Measurements from ENCODE around the gene DOCK8. TPM values are rescaled to one million over a fixed set of nuclear protein-coding genes. Genes with fewer than 3 reads are reported as not detected.

DOCK8 gene
- total and polyA plus RNA-seq, 2 donors from 2014 or later = 5.0 to 46.5 TPM

GRCh38 chr9:297104-297972, 82.7 kb downstream of the DOCK8 start:
- DNase-seq (no peak), FAIRE-seq (no peak)
- no peaks in the 10 kb centered on the region for H3K4me1 ChIP-seq (ENCODE audit: control insufficient read depth in 2 of 3, insufficient read depth in 2 of 3, low read depth in 1 of 3, low read length in 3 of 3)
- no peaks in the 10 kb centered on the region for H3K9me3 ChIP-seq (ENCODE audit: control insufficient read depth in 2 of 3, insufficient read depth in 1 of 3, low read length in 3 of 3)
- no peak overlapping the region for H3K9ac ChIP-seq (ENCODE audit: low read length in 3 of 3)
- no peak for TF ChIP-seq CTCF (IDR thresholded peaks at IDR 0.05; ENCODE audit: borderline replicate concordance, extremely low read depth, insufficient read depth)
- no peak overlapping the region for H3K4me3 ChIP-seq (ENCODE audit: low read length in 3 of 3)
- H3K27me3 ChIP-seq (ENCODE audit: control insufficient read depth, insufficient read depth, low read length) = no peaks in the 10 kb centered on the region
- no peak overlapping the region for H3K27ac ChIP-seq (ENCODE audit: low read depth in 2 of 2, low read length in 2 of 2)
- no peaks in the 10 kb centered on the region for H3K36me3 ChIP-seq (ENCODE audit: control insufficient read depth in 2 of 3, insufficient read depth in 3 of 3, low read length in 3 of 3)
- intact Hi-C loops (cut with DNase I) = no loop called here

GRCh38 chr9:303502-303901, 88.8 kb downstream of the DOCK8 start:
- no peak overlapping the region for H3K27ac ChIP-seq (ENCODE audit: low read depth in 2 of 2, low read length in 2 of 2)

DNA sequence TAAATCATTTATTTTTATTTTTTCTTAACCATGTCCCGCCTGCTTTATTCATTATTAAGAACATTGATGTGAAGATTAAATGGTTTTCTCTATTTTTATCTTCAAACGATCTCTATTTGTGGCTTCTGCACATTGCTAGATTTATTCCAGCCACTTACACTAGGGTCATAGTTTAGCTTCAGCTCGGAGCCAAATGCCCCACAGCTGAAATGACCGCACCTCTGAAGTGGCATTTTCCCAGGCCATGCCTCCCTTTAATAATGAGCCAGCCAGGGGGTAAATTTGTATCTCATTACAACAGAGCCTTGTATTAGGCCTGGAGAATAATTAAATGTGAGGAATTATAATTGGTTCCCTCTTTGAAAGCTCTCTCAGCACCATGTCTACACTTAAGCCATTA, 89.4 kb downstream of the DOCK8 start:
- intact Hi-C loops (cut with DNase I) = no loop called here
- Histone ChIP-seq H3K27me3 (ENCODE audit: control insufficient read depth, insufficient read depth, low read length) (no peaks in the 10 kb centered on the region), H3K4me1 (ENCODE audit: control insufficient read depth in 2 of 3, insufficient read depth in 2 of 3, low read depth in 1 of 3, low read length in 3 of 3) (no peaks in the 10 kb centered on the region), H3K27ac (ENCODE audit: low read depth in 2 of 2, low read length in 2 of 2) (no peak overlapping the region), H3K9me3 (ENCODE audit: control insufficient read depth in 2 of 3, insufficient read depth in 1 of 3, low read length in 3 of 3) (peaks cover 0 to 5% (median 0%) of the 10 kb centered on the region in 3 donors), H3K9ac (ENCODE audit: low read length in 3 of 3) (no peak overlapping the region), H3K4me3 (ENCODE audit: low read length in 3 of 3) (peak overlapping the region in 2 of 3 donors; percentile 14 to 48), H3K36me3 (ENCODE audit: control insufficient read depth in 2 of 3, insufficient read depth in 3 of 3, low read length in 3 of 3) (no peaks in the 10 kb centered on the region)
- no peak for TF ChIP-seq CTCF (IDR thresholded peaks at IDR 0.05; ENCODE audit: borderline replicate concordance, extremely low read depth, insufficient read depth)
- FAIRE-seq = no peak
- DNase-seq = no peak

More at GRCh38 chr9:303502-303901, 88.8 kb downstream of the DOCK8 start:
- Histone ChIP-seq H3K4me3 (ENCODE audit: low read length in 3 of 3) (no peak overlapping the region), H3K36me3 (ENCODE audit: control insufficient read depth in 2 of 3, insufficient read depth in 3 of 3, low read length in 3 of 3) (no peaks in the 10 kb centered on the region), H3K9me3 (ENCODE audit: control insufficient read depth in 2 of 3, insufficient read depth in 1 of 3, low read length in 3 of 3) (peaks cover 0 to 5% (median 0%) of the 10 kb centered on the region in 3 donors), H3K27me3 (ENCODE audit: control insufficient read depth, insufficient read depth, low read length) (no peaks in the 10 kb centered on the region), H3K9ac (ENCODE audit: low read length in 3 of 3) (no peak overlapping the region), H3K4me1 (ENCODE audit: control insufficient read depth in 2 of 3, insufficient read depth in 2 of 3, low read depth in 1 of 3, low read length in 3 of 3) (no peaks in the 10 kb centered on the region)
- DNase-seq = no peak
- intact Hi-C loops (cut with DNase I) = no loop called here
- FAIRE-seq = no peak
- TF ChIP-seq CTCF (IDR thresholded peaks at IDR 0.05; ENCODE audit: borderline replicate concordance, extremely low read depth, insufficient read depth) = no peak
